Vagina (tissue), 2 donors: ENCODE results near the gene MDFI. TPM values are rescaled to one million over a fixed set of nuclear protein-coding genes. Genes with fewer than 3 reads are reported as not detected.

ENCODE experiments used
- DNase-seq, 2 donors: peaks; one replicate each; pipeline ENCODE4 v3.0.0-alpha.2; 2017; ENCODE audit errors: extremely low spot score in 2 of 2
- H3K27ac ChIP-seq: fragments of 200-600 bp; sonication (generic); one replicate; pipeline ENCODE4 v1.5.1; 2019
- H3K27me3 ChIP-seq: fragments of 200-600 bp; sonication (generic); one replicate; pipeline ENCODE4 v1.5.1; 2019
- H3K36me3 ChIP-seq, 2 donors: fragments of 200-600 bp; sonication (generic); one replicate each; pipeline ENCODE4 v1.5.1; 2017 to 2019
- H3K4me1 ChIP-seq: fragments of 200-600 bp; sonication (generic); one replicate; pipeline ENCODE4 v1.5.1; 2019
- H3K4me3 ChIP-seq, 2 donors: fragments of 200-600 bp; sonication (generic); 1 replicate in 1 of 2; 2 replicates in 1 of 2; pipeline ENCODE4 v1.5.1; 2016 to 2019
- H3K9me3 ChIP-seq: fragments of 200-600 bp; sonication (generic); one replicate; pipeline ENCODE4 v1.5.1; 2019
- POLR2A ChIP-seq, 2 donors: fragments of 450-650 bp; IDR thresholded peaks; one replicate each; pipeline ENCODE4 v1.6.1; 2017; ENCODE audit warnings: antibody characterized with exemption in 2 of 2, mild to moderate bottlenecking in 2 of 2, moderate library complexity in 2 of 2
- POLR2AphosphoS5 ChIP-seq, 2 donors: sonication (generic); formaldehyde crosslinking; IDR thresholded peaks; one replicate each; pipeline ENCODE4 v1.9.0; 2017; ENCODE audit warnings: antibody characterized with exemption in 2 of 2, mild to moderate bottlenecking in 2 of 2, low read depth in 1 of 2; ENCODE audit not compliant: insufficient read depth in 1 of 2
- intact Hi-C: fragments of 100-400 bp; cut with DNase I; formaldehyde crosslinking; loops from one replicate; pipeline ENCODE4 v1.15.1; 2023
- total RNA-seq: library from RNA; depleted of rRNA; stranded (reverse); fragments of >200 nt; gene quantifications from one replicate; pipeline ENCODE4 v1.2.3, GENCODE V29; 2016
- TF ChIP-seq, protein P1 (sequence below), 3 experiments: fragments of 450-650 bp in 2 of 3; fragments of 200-600 bp in 1 of 3; sonication (generic) in 1 of 3; IDR thresholded peaks; one replicate each; pipeline ENCODE4 v1.5.1; 2017 to 2019; ENCODE audit warnings: antibody characterized with exemption in 3 of 3, mild to moderate bottlenecking in 2 of 3, moderate library complexity in 2 of 3

The MDFI gene
- total RNA-seq, 1 donor from 2014 or later = 37.3 TPM

DNA sequence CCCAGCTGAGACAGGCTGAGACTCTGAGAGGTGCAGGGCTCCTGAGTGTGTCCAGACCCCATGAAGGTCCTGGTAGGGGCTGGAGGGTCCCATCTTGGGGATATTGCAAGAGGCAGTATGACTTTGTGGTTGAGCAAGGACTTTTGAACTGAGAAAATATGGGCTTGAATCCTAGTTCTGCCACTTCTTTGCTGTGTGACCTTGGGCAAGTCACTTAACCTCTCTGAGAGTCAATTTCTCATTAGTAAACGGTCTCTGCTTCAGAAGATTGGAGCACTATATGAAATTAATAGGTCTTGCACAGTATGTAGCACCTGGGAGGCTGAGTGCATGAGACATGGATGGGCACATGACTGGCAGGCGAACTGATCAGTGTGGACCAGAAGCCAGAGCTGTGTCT lies 54.5 kb downstream of the MDFI start:
- no peak for DNase-seq
- H3K4me3 ChIP-seq = no peak overlapping the region
- peaks cover 3 to 10% of the 10 kb centered on the region in 2 donors for H3K36me3 ChIP-seq
- H3K27ac ChIP-seq = no peak overlapping the region
- TF ChIP-seq, protein P1, sequence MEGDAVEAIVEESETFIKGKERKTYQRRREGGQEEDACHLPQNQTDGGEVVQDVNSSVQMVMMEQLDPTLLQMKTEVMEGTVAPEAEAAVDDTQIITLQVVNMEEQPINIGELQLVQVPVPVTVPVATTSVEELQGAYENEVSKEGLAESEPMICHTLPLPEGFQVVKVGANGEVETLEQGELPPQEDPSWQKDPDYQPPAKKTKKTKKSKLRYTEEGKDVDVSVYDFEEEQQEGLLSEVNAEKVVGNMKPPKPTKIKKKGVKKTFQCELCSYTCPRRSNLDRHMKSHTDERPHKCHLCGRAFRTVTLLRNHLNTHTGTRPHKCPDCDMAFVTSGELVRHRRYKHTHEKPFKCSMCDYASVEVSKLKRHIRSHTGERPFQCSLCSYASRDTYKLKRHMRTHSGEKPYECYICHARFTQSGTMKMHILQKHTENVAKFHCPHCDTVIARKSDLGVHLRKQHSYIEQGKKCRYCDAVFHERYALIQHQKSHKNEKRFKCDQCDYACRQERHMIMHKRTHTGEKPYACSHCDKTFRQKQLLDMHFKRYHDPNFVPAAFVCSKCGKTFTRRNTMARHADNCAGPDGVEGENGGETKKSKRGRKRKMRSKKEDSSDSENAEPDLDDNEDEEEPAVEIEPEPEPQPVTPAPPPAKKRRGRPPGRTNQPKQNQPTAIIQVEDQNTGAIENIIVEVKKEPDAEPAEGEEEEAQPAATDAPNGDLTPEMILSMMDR (IDR thresholded peaks at IDR 0.05) = no peak
- no peak for TF ChIP-seq POLR2A (IDR thresholded peaks at IDR 0.05)
- TF ChIP-seq POLR2AphosphoS5 (IDR thresholded peaks at IDR 0.05; ENCODE audit: insufficient read depth in 1 of 2, low read depth in 1 of 2) = no peak
- no peaks in the 10 kb centered on the region for H3K9me3 ChIP-seq
- peaks cover 4% of the 10 kb centered on the region for H3K4me1 ChIP-seq
- H3K27me3 ChIP-seq = no peaks in the 10 kb centered on the region
- intact Hi-C loops = no loop called here

DNA sequence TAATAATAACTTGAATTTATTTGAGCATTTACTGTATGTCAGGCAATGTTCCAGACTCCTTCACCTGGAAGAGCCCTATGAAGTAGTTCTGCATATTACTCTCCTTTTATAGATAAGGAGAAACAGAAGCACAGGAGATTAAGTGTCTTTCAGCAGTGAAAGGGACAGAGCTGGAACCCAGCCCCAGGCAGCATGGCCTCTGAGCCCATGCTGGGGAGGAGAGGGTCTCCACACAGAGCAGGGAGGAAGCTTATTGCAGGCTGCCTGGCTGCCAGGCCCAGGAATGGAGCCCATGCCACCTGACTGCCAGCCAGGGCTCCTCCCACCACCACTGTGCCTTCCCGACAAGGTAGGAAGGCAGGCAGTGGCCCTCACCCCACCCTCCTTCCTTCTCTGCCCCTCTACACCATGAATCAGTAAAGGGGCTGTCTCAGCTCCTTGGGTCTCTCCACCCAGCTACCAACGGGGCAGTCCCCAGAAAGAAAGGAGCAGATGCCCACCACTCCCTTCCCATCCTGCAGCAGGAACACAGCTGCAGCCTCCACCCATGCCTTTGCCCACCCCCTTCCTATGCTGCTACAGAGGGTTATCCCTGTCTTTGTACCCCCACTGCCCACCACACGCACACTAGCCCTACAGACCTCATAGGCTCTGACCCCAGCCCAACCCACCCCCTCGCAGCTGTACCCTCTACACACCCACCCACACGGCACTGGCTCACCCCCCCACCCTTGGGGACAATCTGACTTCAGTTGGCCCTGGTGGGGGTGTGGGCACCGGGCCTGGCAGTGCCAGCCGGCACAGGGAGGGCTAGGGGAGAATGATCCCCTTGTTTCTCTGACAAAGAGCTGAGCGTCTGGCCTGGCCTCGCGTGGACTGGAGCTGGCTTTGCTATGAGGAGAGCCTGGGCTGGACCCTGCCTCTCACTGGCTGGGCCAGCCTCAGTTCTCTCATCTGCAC lies 55.3 kb downstream of the MDFI start:
- Histone ChIP-seq H3K4me3 (no peak overlapping the region), H3K9me3 (no peaks in the 10 kb centered on the region), H3K36me3 (peaks cover 3 to 5% of the 10 kb centered on the region in 2 donors), H3K27me3 (no peaks in the 10 kb centered on the region), H3K4me1 (peaks cover 4% of the 10 kb centered on the region), H3K27ac (no peak overlapping the region)
- no peak for TF ChIP-seq POLR2AphosphoS5 (IDR thresholded peaks at IDR 0.05; ENCODE audit: insufficient read depth in 1 of 2, low read depth in 1 of 2)
- TF ChIP-seq POLR2A (IDR thresholded peaks at IDR 0.05) = no peak
- TF ChIP-seq, protein P1 (IDR thresholded peaks at IDR 0.05) = no peak
- intact Hi-C loops = no loop called here
- no peak for DNase-seq

DNA sequence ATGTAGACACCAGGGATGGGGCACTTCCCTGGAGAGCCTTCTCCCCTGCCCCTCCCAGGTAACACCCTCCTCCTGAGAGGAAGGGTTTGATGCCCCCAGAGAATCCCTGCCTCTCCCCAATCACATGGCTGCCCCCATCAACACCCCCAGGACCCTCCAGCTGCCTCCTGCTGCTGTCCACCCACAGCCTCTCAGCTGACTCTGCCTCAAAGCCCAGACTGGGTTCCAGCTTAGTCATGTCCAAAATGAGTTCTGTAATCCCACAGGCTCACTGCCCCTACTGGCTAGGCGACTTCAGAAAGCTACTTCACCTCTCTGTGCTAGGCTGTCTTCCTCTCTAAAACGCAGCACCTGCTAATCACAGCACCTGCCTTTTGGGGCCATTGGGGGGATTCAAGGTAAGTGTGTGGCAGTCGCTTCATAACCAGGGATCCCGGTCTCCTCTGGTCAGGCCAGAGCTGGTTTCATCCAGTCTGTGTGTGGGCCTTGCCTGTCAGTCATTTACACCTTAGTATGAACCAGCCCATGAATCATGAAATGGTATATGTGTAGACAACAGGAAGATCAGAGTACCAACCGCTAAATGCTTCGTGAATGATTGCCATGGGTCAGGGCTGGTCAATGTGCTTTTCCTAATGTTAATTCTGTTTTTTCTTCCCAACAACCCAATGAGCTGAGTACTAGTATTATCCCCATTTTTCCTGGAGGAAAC lies 56.7 kb downstream of the MDFI start:
- DNase-seq = no peak
- intact Hi-C loops = no loop called here

DNA sequence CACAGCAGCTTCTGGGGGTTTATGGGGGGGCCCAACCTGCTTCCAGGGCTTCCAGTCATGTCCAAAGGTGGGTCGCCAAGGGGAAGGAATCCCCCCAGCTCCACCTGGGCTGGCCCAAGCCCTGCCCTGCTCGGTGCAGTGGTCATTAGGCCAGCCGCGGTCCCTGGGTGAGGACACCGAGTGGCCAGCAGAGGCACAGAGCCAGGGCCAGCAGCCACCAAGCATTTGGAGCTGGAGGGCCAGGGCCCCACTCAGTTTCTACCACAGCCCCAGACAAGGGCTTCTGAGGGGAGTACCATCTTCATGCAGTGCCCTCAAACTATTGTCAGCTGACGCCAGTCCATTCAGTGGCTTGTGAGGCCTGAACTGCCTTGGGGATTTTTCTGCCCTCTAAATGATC lies 57.6 kb downstream of the MDFI start:
- H3K4me1 ChIP-seq = no peaks in the 10 kb centered on the region
- TF ChIP-seq, protein P1 (IDR thresholded peaks at IDR 0.05) = no peak
- TF ChIP-seq POLR2AphosphoS5 (IDR thresholded peaks at IDR 0.05; ENCODE audit: insufficient read depth in 1 of 2, low read depth in 1 of 2) (no peak), POLR2A (IDR thresholded peaks at IDR 0.05) (no peak)
- no peak overlapping the region for H3K4me3 ChIP-seq
- no peaks in the 10 kb centered on the region for H3K9me3 ChIP-seq
- no peak for DNase-seq
- intact Hi-C loops = no loop called here
- no peaks in the 10 kb centered on the region for H3K27me3 ChIP-seq
- no peaks in the 10 kb centered on the region for H3K36me3 ChIP-seq
- H3K27ac ChIP-seq = no peak overlapping the region

More for the DNA sequence above, 56.7 kb downstream of the MDFI start:
- H3K27ac ChIP-seq = no peak overlapping the region
- no peak overlapping the region for H3K4me3 ChIP-seq
- no peaks in the 10 kb centered on the region for H3K9me3 ChIP-seq
- TF ChIP-seq POLR2AphosphoS5 (IDR thresholded peaks at IDR 0.05; ENCODE audit: insufficient read depth in 1 of 2, low read depth in 1 of 2) (no peak), POLR2A (IDR thresholded peaks at IDR 0.05) (no peak)
- TF ChIP-seq, protein P1 (IDR thresholded peaks at IDR 0.05) = no peak
- no peaks in the 10 kb centered on the region for H3K27me3 ChIP-seq
- H3K4me1 ChIP-seq = no peaks in the 10 kb centered on the region
- H3K36me3 ChIP-seq = peaks cover 3 to 5% of the 10 kb centered on the region in 2 donors
